K562 (cell line): ENCODE results near the gene CXCL9. TPM values are rescaled to one million over a fixed set of nuclear protein-coding genes. Genes with fewer than 3 reads are reported as not detected.

ENCODE experiments used
- ARNT ChIP-seq, 2 experiments: fragments of 450-650 bp; IDR thresholded peaks; 2 replicates each; pipeline ENCODE4 v1.6.1; 2016; ENCODE audit warnings: mild to moderate bottlenecking in 1 of 2
- C11orf30 ChIP-seq: fragments of 450-650 bp; IDR thresholded peaks from 2 replicates; pipeline ENCODE4 v1.6.1; 2016; ENCODE audit warnings: low read depth, mild to moderate bottlenecking
- CHD2 ChIP-seq: IDR thresholded peaks from 2 replicates; pipeline ENCODE4 v1.6.1; 2011; ENCODE audit warnings: low read depth, low read length
- E2F5 ChIP-seq: sonication (generic); formaldehyde crosslinking; IDR thresholded peaks from 2 replicates; pipeline ENCODE4 v1.8.0; 2022; ENCODE audit warnings: mild to moderate bottlenecking, missing genetic modification reagents
- EP300 ChIP-seq: IDR thresholded peaks from 2 replicates; pipeline ENCODE4 v1.6.1; 2012; ENCODE audit warnings: low read length, improper control_type of control experiment
- GABPA ChIP-seq: fragments of 200-800 bp; sonication (Bioruptor generic); conservative IDR thresholded peaks from 2 replicates; pipeline ENCODE4 v1.6.1; 2016; ENCODE audit warnings: low read depth, missing genetic modification characterization, missing compliant biosample characterization
- HMG20B ChIP-seq: fragments of 250-450 bp; sonication (Bioruptor Pico); IDR thresholded peaks from 2 replicates; pipeline ENCODE4 v1.5.0; 2021; ENCODE audit warnings: mild to moderate bottlenecking
- HNRNPLL ChIP-seq: fragments of 200-400 bp; formaldehyde crosslinking; IDR thresholded peaks from 2 replicates; pipeline ENCODE4 v1.6.1; 2017; ENCODE audit warnings: low read length, low read depth, mild to moderate bottlenecking; ENCODE audit not compliant: poor library complexity, severe bottlenecking
- MITF ChIP-seq: IDR thresholded peaks from 2 replicates; pipeline ENCODE4 v1.6.1; 2014; ENCODE audit warnings: antibody characterized with exemption
- PRDM10 ChIP-seq: fragments of 450-650 bp; IDR thresholded peaks from 2 replicates; pipeline ENCODE4 v1.6.1; 2018; ENCODE audit not compliant: partially characterized antibody
- USF2 ChIP-seq: sonication (generic); formaldehyde crosslinking; IDR thresholded peaks from 2 replicates; pipeline ENCODE4 v1.5.0; 2020; ENCODE audit warnings: missing genetic modification reagents
- ZBED1 ChIP-seq: IDR thresholded peaks from 2 replicates; pipeline ENCODE4 v1.6.1; 2014
- ZNF407 ChIP-seq: fragments of 450-650 bp; IDR thresholded peaks from 2 replicates; pipeline ENCODE4 v1.6.1; 2016; ENCODE audit warnings: low read depth
- ZNF695 ChIP-seq: fragments of 450-650 bp; formaldehyde crosslinking; IDR thresholded peaks from 2 replicates; pipeline ENCODE4 v1.4.0; 2020; ENCODE audit warnings: mild to moderate bottlenecking, moderate library complexity
- polyA plus RNA-seq, 8 experiments: library from polyadenylated mRNA; depleted of rRNA in 4 of 8; stranded (reverse) in 5 of 8; unstranded in 3 of 8; fragments of >200 nt; fragmentation: Nextera tagmentation in 2 of 8; fragmentation: Illumina TruSeq in 1 of 8; extraction: Ambion mirVana in 2 of 8; extraction: Trizol in 1 of 8; gene quantifications; 2 replicates each; pipeline versions ENCODE4 v1.2.1 to v1.2.3, GENCODE V29; 2011 to 2014; ENCODE audit warnings: inconsistent platforms in 1 of 8, missing spikeins in 1 of 8
- total RNA-seq, 7 experiments: library from RNA; depleted of rRNA in 6 of 7; stranded (reverse); fragments of >200 nt in 6 of 7; fragmentation: Illumina TruSeq in 2 of 7; extraction: Trizol in 2 of 7; gene quantifications; 2 replicates each; pipeline versions ENCODE4 v1.2.1 to v1.2.3, GENCODE V29; 2011 to 2021; ENCODE audit warnings: low replicate concordance in 1 of 7

The CXCL9 gene
- total and polyA plus RNA-seq, 9 of the 15 experiments (the other 6 are each of a cell fraction or from before 2014, with no cell fraction given), result not detected

GRCh38 chr4:76002176-76002575, 5.1 kb downstream of the CXCL9 start (continued):
- TF ChIP-seq ZNF407 (no peak), HNRNPLL (no peak), HMG20B (CRISPR knock-in tag) (0 out of 2 replicates have a peak, but pooled peaks have one; percentile 27), ZNF695 (no peak), ARNT (IDR thresholded peaks at IDR 0.05) (no peak), E2F5 (CRISPR knock-in tag) (no peak), MITF (no peak), USF2 (CRISPR knock-in tag) (no peak), GABPA (tag) (peak; percentile 74), PRDM10 (no peak), CHD2 (no peak), ZBED1 (no peak), EP300 (peak; percentile 79), C11orf30 (no peak)
